ENCODE results near the gene NEMP1. TPM values are rescaled to one million over a fixed set of nuclear protein-coding genes. Genes with fewer than 3 reads are reported as not detected.

NEMP1 gene
- total and polyA plus RNA-seq, 2 of the 13 experiments (the other 11 are each of a cell fraction or from before 2014, with no cell fraction given), result 11.4 to 12.9 TPM

DNA sequence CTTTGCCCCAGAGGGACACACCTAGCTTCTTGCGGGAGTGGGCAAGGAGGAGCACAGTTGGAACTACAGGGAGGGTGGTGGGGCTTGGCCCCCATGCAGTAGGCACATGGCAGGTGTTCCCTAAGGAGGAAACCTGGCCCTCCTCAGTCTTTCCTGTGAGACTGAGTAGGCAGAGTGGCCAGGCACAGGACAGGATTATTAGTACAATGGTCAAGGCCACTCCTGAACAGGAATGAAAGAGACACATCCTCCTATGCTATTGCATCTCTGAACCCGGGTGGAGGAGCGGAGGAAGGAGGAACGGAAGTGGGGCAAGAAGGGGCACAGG, 29.5 kb downstream of the NEMP1 start (continued):
- peak; percentile 12; the same call in 1 of the 2 replicates for TF ChIP-seq SMAD3 (CRISPR knock-in tag; IDR thresholded peaks at IDR 0.05)
- TF ChIP-seq ZNF263 (CRISPR knock-in tag; IDR thresholded peaks at IDR 0.05), result 0 out of 2 replicates have a peak, but pooled peaks have one; percentile 29
- TF ChIP-seq GATAD2A (CRISPR knock-in tag; IDR thresholded peaks at IDR 0.05), result peak; percentile 72
- 0 out of 2 replicates have a peak, but pooled peaks have one; percentile 33 for TF ChIP-seq PPARG (CRISPR knock-in tag; conservative IDR thresholded peaks at IDR 0.05)
- TF ChIP-seq FOSL2 (CRISPR knock-in tag; IDR thresholded peaks at IDR 0.05), result peak; percentile 23; the same call in 1 of the 2 replicates
- TF ChIP-seq NCOR1 (IDR thresholded peaks at IDR 0.05; ENCODE audit: borderline replicate concordance, low read length), result 0 out of 2 replicates have a peak, but pooled peaks have one; percentile 26
- TF ChIP-seq SALL1 (CRISPR knock-in tag; IDR thresholded peaks at IDR 0.05), result peak; percentile 56
- TF ChIP-seq BHLHE40 (IDR thresholded peaks at IDR 0.05; ENCODE audit: low read length), result no peak
- TF ChIP-seq THAP11 (CRISPR knock-in tag; IDR thresholded peaks at IDR 0.05), result 0 out of 2 replicates have a peak, but pooled peaks have one; percentile 7

- WGBS (ENCODE audit: low lambda C conversion rate), result no CpG with 5 or more reads among the region's 1 CpG
- TF ChIP-seq ZNF788 (CRISPR knock-in tag; IDR thresholded peaks at IDR 0.05; ENCODE audit: borderline replicate concordance) (no peak), FOXP4 (CRISPR knock-in tag; IDR thresholded peaks at IDR 0.05) (no peak), MTERF4 (CRISPR knock-in tag; IDR thresholded peaks at IDR 0.05) (no peak), TP53 (CRISPR knock-in tag; conservative IDR thresholded peaks at IDR 0.05) (no peak)
- TF ChIP-seq, protein P1, sequence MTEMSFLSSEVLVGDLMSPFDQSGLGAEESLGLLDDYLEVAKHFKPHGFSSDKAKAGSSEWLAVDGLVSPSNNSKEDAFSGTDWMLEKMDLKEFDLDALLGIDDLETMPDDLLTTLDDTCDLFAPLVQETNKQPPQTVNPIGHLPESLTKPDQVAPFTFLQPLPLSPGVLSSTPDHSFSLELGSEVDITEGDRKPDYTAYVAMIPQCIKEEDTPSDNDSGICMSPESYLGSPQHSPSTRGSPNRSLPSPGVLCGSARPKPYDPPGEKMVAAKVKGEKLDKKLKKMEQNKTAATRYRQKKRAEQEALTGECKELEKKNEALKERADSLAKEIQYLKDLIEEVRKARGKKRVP (CRISPR knock-in tag; IDR thresholded peaks at IDR 0.05), result no peak
- DNase-seq (ENCODE audit: low spot score) (no peak), FAIRE-seq (no peak), ATAC-seq (no peak; the same call in 1 of the 3 replicates)
- no peaks in the 10 kb centered on the region for H3K79me2 ChIP-seq (ENCODE audit: insufficient read depth, low read length)
- no TSS peak for BruUV-seq (replicated peaks)
- H4K20me1 ChIP-seq (ENCODE audit: insufficient read depth, low read length), result no peaks in the 10 kb centered on the region
- H3K4me1 ChIP-seq (ENCODE audit: insufficient read depth, low read length), result peaks cover 38% of the 10 kb centered on the region
- peak overlapping the region in 2 of 3 experiments; percentile 49 to 54; a peak in 5 of 6 replicates for H3K4me3 ChIP-seq (replicated peaks in 1 of 3; ENCODE audit: insufficient read depth in 1 of 3, low read depth in 2 of 3, low read length in 3 of 3)
- ChIA-PET CTCF (ENCODE audit: low intra/inter-chr PET ratio, low total read pairs) (no interaction called here), POLR2A (interaction anchor here (1.0 to 2.6 kb wide), 6 partner anchors 11 to 63 kb away, joined by 3 to 11 read pairs (median 4); partner anchors contain the start of genes NEMP1, STAT6 and TAC3)
- H3K4me2 ChIP-seq (ENCODE audit: low read depth, low read length), result peak overlapping the region; percentile 83
- intact Hi-C loops (cut with micrococcal nuclease; ENCODE audit: unreplicated experiment) (no loop called here), in situ Hi-C loops (cut with HindIII; ENCODE audit: extremely low pct_ligation_motif_present, low pct_unique_long_range_greater_than_20kb) (no loop called here)
- H3K9me3 ChIP-seq (ENCODE audit: low read length), result no peaks in the 10 kb centered on the region
- H3K9ac ChIP-seq (ENCODE audit: insufficient read depth, low read depth, low read length), result no peak overlapping the region
- no peak overlapping the region for H2AFZ ChIP-seq (ENCODE audit: low read length)
- H3K27me3 ChIP-seq (ENCODE audit: control insufficient read depth in 1 of 2, insufficient read depth in 2 of 2, low read length in 2 of 2), result no peaks in the 10 kb centered on the region
- H3K27ac ChIP-seq (ENCODE audit: extremely low read length, insufficient read depth, low read length), result no peak overlapping the region
- no peaks in the 10 kb centered on the region for H3K36me3 ChIP-seq (replicated peaks in 1 of 2; ENCODE audit: control insufficient read depth in 1 of 2, insufficient read depth in 2 of 2, low read length in 2 of 2)
Measured at GRCh38 chr12:57048423-57049118, 30.0 kb downstream of the NEMP1 start.

All from HepG2 (cell line).